ENCODE measurements around the gene KCNAB1.
"Not testable (repeated sequence)": the region's sequence is repeated elsewhere in the genome, so short reads cannot be mapped to it uniquely, and the experiment has no call there.

KCNAB1 gene

DNA sequence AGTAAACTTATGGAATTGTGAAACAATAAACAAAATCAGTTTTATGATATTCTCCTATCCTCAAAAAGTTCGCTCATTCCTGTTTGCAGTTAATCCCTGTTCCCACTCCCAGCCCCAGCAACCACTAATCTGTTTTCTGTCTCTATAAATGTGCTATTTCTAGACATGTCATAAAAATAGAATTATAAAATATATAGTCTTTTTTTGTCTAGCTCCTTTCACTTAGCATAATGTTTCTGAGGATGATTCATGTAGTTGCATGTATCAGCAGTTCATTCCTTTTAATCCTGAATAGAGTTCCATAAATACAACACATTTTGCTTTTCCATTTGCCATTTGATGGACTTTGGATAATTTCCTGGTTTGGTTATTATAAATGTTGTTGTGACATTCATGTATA lies 140.0 kb downstream of the KCNAB1 start:
- DNase-seq (ENCODE audit: low read depth in 4 of 4, low spot score in 1 of 4): no peak

DNA sequence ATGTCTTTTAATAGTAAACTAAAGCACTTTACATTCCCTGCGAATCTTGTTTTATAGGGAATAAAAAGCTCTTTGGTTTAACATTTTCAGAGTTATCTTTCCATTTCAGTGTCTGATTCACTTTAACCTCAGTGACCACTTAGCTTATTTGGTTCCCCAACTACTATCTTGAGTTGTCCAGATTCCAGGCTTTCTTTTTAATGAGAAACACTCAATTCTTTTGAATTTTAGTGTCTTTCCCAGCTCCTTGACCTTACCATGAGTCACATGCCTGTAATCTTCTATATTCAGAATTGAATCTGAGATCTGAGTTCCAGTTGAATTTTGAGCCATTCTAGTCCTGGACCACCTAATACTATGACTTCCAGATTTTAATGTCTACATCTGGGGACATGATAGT lies 144.4 kb downstream of the KCNAB1 start:
- no peak for DNase-seq (ENCODE audit: low read depth in 4 of 4, low spot score in 1 of 4)

DNA sequence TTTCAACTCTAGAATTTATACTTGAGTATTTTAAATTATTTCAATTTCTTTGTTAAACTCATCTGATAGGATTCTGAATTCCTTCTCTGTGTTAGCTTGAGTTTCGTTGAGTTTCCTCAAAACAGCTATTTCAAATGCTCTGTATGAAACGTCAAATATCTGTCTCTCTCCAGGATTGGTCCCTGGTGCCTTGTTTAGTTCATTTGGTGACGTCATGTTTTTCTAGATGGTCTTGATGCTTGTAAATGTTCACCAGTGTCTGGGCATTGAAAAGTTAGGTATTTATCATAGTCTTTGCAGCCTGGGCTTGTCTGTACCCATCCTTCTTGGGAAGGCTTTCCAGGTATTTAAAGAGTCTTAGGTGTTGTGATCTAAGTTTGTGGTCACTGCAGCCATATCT lies 151.1 kb downstream of the KCNAB1 start:
- no peak for DNase-seq (ENCODE audit: low read depth in 4 of 4, low spot score in 1 of 4)

DNA sequence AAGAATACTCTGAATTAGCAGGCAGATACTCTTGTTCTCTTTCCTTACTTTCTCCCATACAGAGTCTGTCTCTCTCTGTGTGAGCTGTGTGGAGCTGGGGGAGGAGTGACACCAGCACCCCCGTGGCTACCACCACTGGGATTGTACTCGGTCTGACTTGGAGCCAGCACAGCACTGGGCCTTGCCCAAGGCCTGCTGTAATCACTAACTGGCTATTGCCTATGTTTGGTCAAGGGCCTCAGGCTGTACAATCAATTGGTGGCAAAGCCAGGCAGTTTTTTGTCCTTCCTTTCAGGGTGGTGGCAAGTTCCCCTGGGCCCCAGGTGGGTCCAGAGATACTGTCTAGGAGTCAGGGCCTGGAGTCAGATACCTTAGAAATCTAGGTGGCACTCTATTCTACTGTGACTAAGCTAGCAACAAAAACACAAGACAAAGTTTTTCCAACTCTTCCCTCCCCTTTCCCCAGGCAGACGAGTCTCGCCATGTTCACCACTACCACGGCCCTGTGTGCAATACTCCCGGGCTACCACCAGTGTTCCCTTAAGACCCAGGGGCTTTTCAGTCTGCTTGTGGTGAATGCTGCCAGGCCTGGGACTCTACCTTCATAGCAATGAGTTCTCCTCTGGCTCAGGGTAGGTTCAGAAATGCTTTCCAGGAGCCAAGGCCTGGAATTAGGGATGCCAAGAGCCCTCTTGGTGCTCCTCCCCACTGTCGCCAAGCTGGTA lies 151.8 kb downstream of the KCNAB1 start:
- DNase-seq (ENCODE audit: low read depth in 4 of 4, low spot score in 1 of 4): no peak

DNA sequence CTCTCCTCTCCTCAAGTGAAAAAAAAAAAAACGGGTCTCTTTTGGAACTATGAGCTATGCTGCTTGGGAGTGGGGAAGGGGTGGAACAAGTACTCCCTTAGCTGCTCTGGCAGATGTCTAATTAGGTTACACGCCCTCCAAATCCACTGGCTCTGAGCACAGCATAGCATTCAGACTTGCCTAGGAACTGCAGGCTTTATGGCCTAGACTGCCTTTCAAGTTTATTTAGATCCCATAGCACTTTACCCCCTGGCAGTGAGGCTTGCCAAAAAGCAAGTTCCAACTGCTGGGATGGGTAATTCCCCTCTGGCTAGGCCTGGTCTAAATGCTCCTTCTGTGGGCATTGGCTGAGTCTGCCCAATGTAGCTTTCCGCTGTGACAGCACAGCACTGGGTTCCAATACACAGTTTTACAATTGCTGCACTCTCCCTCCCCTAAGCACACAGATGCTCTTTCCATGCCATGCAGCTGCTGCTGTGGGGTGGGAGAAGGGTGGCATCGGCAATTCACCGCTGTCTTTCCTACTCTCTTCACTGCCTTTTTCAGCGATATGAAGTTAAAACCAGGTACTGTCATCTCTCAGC lies 152.8 kb downstream of the KCNAB1 start:
- no peak for DNase-seq (ENCODE audit: low read depth in 4 of 4, low spot score in 1 of 4)

DNA sequence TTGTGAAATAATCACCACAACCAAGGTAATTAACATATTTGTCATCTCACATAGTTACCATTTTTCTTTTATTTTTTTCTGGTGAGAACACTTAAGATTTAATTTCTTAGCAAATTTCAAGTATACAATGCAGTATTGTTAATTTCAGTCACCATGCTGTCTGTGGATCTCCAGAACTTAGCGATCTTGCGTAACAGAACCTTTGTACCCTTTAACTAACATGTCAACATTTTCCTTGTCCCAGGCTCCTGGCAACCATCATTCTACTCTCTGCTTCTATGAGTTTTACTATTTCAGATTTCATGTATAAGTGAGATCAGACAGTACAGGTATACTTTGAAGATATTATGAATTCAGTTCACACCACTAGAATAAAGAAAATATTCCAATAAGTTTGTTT lies 154.4 kb downstream of the KCNAB1 start:
- no peak for DNase-seq (ENCODE audit: low read depth in 4 of 4, low spot score in 1 of 4)

DNA sequence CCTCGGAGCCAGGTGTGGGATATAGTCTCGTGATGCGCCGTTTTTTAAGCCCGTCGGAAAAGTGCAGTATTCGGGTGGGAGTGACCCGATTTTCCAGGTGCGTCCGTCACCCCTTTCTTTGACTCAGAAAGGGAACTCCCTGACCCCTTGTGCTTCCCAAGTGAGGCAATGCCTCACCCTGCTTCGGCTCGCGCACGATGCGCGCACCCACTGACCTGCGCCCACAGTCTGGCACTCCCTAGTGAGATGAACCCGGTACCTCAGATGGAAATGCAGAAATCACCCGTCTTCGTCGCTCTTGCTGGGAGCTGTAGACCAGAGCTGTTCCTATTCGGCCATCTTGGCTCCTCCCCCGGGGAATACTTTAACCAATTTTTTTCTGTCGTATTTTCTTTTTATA lies 164.3 kb downstream of the KCNAB1 start:
- DNase-seq (ENCODE audit: low read depth in 4 of 4, low spot score in 1 of 4): not testable (repeated sequence)

DNA sequence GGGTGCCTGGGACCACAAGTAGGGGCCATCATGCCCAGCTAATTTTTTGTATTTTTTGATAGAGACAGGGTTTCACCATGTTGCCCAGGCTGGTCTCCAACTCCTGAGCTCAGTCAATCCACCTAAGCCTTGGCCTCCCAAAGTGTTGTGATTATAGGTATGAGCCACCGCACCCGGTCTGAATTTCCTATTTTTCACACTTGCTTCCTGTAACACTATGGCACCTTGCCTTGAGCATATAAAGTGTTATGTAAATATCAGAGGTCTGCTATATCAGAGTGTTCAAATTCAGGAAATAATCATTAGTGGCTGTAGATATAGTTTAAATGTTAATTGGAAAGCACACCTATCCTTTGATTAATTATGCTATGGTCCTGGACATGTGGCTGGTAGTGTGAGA lies 165.2 kb downstream of the KCNAB1 start:
- no peak for DNase-seq (ENCODE audit: low read depth in 4 of 4, low spot score in 1 of 4)

DNA sequence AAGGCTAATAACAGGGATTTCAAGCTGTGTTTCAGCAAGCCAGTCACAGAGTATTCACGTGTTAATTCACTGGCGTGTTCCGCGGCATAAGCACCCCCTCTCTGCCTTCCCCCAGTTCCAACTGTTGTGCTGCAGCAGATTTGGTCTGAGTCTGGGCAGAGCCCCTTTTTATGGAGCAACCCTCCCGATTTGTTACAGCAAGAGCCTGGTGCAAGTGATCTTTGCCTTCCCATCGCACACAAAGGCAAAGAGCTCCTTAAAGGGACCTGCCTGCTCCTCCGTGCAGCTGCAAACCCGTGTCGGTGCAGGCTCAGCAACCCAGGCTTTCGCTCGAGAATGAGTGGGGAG lies 170.5 kb downstream of the KCNAB1 start:
- DNase-seq (ENCODE audit: low read depth in 4 of 4, low spot score in 1 of 4): no peak

DNA sequence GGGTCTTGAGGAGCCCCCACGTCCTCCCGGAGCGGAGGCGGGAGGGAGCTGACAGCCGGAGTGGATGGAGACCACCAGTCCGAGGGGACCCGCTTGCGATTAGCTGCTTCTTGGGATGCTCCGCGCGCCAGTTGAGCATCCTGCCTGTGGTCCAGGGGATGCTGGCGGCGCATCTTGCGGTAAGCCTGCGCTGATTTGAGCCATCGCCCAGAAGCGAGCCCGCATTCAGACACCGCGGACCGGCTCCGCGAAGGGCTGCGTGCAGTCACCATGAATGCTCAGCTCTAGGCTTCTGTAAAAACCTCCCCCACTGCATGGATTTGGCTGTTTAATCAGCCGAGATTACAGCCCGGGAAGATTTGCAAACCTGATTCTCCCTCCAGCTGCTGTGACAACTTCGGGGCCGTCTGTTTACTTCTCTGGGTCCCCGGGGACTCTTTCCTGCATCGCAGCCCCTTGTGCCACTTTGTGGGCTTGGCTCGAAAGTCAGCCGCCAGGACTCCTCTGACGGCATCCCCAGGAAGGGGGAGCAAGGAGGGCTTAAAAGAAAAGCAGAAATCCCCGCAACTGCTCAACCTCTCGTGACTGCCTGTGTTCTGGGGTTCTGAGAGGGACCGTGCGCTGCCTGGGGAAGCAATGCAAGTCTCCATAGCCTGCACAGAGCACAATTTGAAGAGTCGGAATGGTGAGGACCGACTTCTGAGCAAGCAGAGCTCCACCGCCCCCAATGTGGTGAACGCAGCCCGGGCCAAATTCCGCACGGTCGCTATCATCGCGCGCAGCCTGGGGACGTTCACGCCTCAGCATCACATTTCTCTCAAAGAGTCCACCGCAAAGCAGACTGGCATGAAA lies 171.1 kb downstream of the KCNAB1 start:
- no peak for DNase-seq (ENCODE audit: low read depth in 4 of 4, low spot score in 1 of 4)

DNA sequence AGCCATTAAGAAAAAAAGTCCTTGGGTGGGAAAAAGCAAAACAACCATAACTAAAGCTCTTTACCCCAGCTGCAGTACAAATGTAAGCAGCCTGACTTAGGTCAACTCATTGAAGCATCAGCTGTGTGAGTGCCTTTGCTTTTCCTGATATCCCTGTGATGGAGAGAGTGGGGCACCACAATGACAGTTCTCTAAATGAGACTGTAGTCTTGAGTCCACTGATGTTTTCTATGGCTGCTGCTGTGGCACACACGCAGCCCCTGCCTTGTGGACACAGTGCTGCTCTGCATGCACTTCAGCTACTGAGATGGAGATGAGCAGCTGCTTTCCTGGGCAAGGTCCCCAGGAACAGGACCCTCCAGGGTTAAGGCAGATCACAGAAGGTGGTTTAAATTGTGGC lies 173.2 kb downstream of the KCNAB1 start:
- DNase-seq (ENCODE audit: low read depth in 4 of 4, low spot score in 1 of 4): no peak

DNA sequence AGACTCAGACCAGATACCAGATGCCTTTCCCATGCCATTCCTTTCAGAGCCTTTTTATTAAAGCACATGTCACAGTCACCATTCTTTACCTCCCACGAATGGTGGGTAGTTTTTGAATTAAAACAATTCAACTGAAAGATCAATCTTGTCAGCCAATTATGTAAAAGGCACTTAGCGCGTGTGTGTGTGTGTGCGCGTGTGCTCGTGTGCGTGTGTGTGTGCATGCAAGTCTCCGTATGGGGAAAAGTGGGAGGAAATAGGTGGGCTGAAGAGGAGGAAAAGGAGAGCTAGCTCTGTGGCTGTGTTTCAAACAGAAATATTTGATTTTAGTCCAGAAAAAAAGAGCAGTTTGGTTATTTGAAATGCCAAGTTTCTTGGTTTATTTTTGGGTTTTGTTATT lies 177.2 kb downstream of the KCNAB1 start:
- DNase-seq (ENCODE audit: low read depth in 4 of 4, low spot score in 1 of 4): no peak

DNA sequence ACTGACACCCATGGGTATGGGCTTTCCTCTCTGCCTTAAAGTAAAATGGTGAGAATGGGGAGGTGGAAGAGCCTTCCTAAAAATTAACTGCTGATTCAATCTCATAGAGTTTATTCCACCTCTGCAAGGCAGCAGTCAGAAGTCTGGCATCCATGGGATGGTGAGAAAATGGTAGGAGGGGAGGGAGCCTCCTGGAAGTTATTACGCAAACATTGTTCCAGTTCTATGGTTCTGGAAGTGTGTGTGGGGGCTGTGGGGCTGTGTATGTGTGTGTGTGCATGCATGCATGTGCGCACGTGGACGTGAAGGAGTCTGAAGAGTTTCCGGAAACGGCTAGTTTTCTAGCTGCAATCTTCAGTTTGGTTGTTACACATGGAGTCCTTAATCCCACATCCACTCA lies 177.6 kb downstream of the KCNAB1 start:
- no peak for DNase-seq (ENCODE audit: low read depth in 4 of 4, low spot score in 1 of 4)

DNA sequence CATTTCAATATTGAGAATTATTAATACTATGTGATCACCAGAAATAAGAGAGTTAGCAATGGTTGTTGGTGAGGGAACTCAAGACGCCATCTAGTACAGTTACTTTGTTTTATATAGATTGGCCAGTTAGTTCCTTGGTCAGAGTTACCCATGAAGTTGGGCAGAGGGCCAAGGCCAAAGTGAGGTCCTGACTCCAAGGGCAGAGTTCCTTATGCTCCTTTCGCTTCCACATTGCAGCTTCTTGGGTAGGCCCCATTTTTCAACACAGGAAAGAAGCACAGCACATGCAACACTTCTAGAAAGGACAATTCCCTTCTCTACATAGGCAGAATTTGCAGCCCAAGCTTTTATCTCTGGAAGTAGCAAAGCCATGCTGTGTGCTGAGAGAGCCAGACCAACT lies 178.6 kb downstream of the KCNAB1 start:
- no peak for DNase-seq (ENCODE audit: low read depth in 4 of 4, low spot score in 1 of 4)

DNA sequence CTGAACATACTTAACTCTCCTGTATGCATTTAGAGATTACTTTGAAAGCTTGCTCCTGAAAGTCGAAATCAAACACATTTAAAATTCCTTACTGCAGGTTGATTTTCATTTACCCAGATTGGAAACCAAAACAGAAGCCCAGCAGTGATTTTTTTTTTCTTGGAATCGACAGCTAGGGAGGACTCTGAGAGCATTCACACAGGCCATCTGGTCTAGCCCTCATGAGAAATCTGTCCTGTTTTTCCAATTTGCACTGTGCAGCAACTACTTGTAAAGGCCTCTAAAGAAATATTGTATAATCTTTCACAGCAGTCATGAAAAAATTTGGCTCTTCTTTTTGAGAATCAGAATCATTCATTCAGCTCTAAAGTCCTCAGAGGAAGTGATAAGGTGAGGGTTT lies 179.2 kb downstream of the KCNAB1 start:
- no peak for DNase-seq (ENCODE audit: low read depth in 4 of 4, low spot score in 1 of 4)

DNA sequence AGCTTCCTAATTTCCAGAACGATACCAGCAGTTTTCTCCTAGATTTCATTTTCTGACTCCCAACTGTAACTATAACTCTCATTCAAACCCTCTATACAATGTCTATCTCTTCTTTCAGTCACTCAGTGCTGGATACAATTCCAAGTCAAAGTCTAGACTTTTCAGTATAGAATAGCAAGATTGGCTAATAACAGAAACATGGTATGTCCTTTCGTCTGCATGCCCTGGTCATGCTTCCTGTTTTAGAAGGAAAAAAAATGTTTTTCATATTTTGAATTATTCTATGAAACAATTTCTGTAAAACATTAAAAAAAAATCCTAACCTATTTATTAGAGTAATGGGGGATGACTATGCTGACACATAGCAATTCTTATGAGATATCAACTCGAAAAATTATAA lies 180.0 kb downstream of the KCNAB1 start:
- DNase-seq (ENCODE audit: low read depth in 4 of 4, low spot score in 1 of 4): no peak

DNA sequence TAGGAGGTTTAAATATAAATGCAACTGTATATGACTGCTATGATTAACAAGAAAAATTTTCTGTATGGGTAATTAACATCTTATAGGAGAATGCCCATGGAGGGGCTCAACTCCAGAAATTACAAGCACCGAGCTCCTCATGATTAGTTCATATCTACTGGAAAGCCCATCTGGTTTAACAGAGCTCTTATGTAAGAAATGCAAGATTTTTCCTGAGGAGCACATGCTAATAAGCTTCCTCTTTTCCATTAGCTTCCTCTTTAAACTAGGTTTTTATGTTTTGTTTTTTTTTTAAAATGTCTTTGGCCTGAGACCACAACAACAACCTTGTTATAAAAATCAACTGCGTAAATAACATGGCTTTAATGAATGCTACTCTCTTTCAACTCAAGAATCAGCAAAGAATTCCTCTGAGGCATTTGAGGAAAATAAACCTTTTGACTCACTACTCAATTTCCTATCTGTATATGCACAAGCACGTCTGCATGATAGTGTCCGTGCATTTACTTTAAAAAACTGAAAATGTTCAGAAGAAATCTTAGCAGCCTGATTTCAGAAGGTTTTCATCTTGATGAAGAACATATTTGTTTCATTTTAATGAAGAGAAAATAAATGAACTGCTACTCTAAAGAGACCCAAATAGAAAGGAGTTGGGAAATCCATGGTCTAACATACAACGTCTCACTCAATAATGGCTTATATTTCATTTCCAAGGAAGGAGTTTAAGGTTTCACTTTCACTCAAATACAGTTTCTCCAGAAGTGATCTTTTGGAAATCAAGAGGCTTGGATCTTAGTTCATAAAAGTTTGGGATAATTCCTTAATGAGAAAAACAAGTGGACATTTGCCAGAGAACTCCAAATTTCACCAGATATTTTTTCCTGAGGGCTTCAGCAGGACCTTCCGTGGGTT lies 180.8 kb downstream of the KCNAB1 start:
- no peak for DNase-seq (ENCODE audit: low read depth in 4 of 4, low spot score in 1 of 4)

DNA sequence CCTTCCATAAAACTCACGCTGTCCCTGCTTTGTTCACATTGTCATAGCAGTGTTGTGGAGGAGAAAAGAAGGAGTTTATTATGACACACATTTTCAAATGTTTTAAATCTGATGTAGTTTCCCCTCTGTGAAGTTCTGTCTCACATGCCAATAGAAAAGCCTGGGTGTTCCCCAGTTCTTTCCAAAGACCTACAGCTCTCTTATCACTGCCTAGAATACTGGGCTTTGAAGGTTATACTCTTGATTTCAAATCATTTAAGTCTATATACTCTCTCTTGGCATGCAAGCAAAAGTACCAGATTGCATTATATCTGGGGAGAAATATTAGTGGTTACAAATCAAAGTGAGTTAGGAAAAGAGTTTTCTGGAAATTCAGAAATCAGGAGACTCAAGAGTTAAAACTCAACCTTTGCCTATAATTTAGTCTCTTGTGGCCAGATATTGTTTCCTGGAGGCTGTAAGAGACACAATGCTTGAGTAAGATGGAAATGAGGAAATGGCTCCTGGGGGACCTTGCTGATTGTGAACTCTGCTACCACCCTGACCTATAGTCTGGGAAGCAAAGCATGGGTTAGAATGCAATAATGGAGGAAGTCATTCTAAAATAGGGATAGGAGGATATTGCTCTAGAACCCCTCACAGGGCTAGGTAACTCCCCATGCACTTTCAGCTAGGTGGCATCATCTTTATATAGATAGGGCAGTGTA lies 182.8 kb downstream of the KCNAB1 start:
- DNase-seq (ENCODE audit: low read depth in 4 of 4, low spot score in 1 of 4): no peak

DNA sequence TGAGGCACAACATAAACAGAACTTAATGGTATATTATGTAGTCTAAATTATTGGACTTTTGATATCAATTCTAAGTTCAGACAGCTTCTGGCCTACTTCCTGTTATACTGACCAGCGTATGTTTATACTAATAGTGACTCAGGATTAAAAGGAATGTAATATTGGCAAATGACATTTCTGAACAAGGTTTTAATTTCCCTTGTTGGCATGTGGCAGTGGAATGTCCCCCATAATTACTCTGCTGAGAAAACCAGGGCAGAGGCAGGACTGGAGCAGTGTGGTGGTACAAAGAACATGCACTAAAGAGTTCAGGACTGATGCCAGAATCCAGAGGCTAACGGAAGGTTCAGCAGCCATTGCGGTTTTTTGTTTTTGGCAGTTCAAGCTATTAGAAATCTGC lies 184.0 kb downstream of the KCNAB1 start:
- no peak for DNase-seq (ENCODE audit: low read depth in 4 of 4, low spot score in 1 of 4)

DNA sequence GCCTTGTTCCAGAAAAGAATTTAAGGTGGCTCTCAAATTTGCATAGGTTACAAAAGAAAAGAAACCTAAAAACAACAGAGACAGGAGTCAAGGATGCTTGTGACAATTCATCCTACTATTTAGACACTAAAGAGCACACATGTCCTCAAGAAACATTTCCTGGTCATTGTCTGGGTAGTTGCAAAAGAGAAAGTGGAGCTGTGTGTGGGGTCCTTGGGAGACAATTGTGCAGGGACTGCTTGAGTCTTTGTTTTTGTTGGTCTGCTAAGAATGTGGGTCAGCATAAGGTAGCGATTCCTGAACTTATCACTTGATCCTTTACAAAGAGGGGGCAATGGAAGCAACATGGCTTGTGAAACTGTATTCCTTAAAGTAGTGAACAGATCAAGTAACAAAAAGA lies 185.3 kb downstream of the KCNAB1 start:
- DNase-seq (ENCODE audit: low read depth in 4 of 4, low spot score in 1 of 4): no peak

DNA sequence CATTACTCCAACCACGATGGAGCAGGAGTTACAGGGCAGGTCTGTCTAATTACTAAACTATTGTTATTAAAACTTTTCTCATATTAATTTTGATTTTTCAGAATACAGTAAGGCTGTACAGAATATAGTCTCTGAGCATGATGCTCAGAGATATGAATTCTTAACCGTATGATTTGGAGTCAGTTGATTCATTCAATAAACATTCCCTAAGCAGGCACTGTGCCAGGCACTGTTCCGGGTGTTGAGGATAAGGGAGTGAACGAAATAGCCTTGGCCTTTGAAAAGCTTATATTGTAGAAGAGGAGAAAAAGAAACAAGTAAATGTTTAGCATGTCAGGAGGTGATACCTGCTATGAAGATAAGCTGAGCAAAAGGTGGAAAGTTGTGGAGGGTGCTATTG lies 187.3 kb downstream of the KCNAB1 start:
- DNase-seq (ENCODE audit: low read depth in 4 of 4, low spot score in 1 of 4): no peak

Measured in stimulated activated CD4-positive, alpha-beta T cell treated with anti-CD3 and anti-CD28 coated beads, Interleukin-1b, Interleukin-23, amount 100 ng/mL, for 24 hours (primary cell).